Ovary (tissue), 9 donors: ENCODE measurements around the gene TWNK. TPM values are rescaled to one million over a fixed set of nuclear protein-coding genes. Genes with fewer than 3 reads are reported as not detected.

Experiments used
- DNase-seq, 5 donors: peaks; one replicate each; pipeline ENCODE4 v3.0.0-alpha.2; 2019 to 2020
- H3K27ac ChIP-seq, 2 donors: fragments of 200-600 bp; one replicate each; pipeline versions ENCODE4 v1.5.1 to v1.8.0; 2019 to 2022
- H3K27me3 ChIP-seq: fragments of 200-600 bp; one replicate; pipeline ENCODE4 v1.8.0; 2022
- H3K36me3 ChIP-seq: fragments of 200-600 bp; sonication (generic); one replicate; pipeline ENCODE4 v1.5.1; 2019
- H3K4me1 ChIP-seq: one replicate; pipeline ENCODE4 v1.8.1; 2013; ENCODE audit warnings: mild to moderate bottlenecking, moderate library complexity; ENCODE audit not compliant: insufficient read depth
- H3K4me3 ChIP-seq: fragments of 200-600 bp; sonication (generic); one replicate; pipeline ENCODE4 v1.5.1; 2017
- H3K9me3 ChIP-seq, 2 donors: fragments of 200-600 bp in 1 of 2; sonication (generic) in 1 of 2; one replicate each; pipeline versions ENCODE4 v1.5.1 to v1.8.1; 2013 to 2019; ENCODE audit warnings: mild to moderate bottlenecking in 1 of 2, moderate library complexity in 1 of 2
- CTCF ChIP-seq, 3 donors: fragments of 450-650 bp in 2 of 3; fragments of 200-600 bp in 1 of 3; IDR thresholded peaks; one replicate each; pipeline versions ENCODE4 v1.5.1 to v1.8.0; 2016 to 2022; ENCODE audit warnings: antibody characterized with exemption in 3 of 3, mild to moderate bottlenecking in 1 of 3
- EP300 ChIP-seq: sonication (generic); formaldehyde crosslinking; IDR thresholded peaks from one replicate; pipeline ENCODE4 v1.6.1; 2017; ENCODE audit warnings: antibody characterized with exemption
- POLR2A ChIP-seq: fragments of 450-650 bp; IDR thresholded peaks from one replicate; pipeline ENCODE4 v1.6.1; 2017; ENCODE audit warnings: antibody characterized with exemption, mild to moderate bottlenecking, moderate library complexity
- WGBS, 3 donors: extraction: QIAGEN DNeasy Blood & Tissue Kit in 1 of 3; methylation state at CpG; one replicate each; pipeline versions ENCODE4 v1.1.5 to v1.1.7; 2013 to 2017; 5-methylcytosine and 5-hydroxymethylcytosine counted together
- intact Hi-C, 4 donors: fragments of 100-400 bp; cut with DNase I; formaldehyde crosslinking; loops; one replicate each; pipeline versions ENCODE4 v1.11.0 to v1.15.1; 2022 to 2023
- polyA plus RNA-seq, 2 donors: library from polyadenylated mRNA; stranded (reverse); fragments of 200-250 nt in 1 of 2; fragments of 350-450 nt in 1 of 2; fragmentation: Illumina TruSeq in 1 of 2; extraction: RNeasy Lipid Tissue Mini Kit (QIAGEN cat#74804) in 1 of 2; gene quantifications; one replicate each; pipeline ENCODE4 v1.2.3, GENCODE V29; 2013 to 2014
- total RNA-seq, 7 donors: library from RNA; depleted of rRNA in 2 of 7; stranded (reverse); fragments of >200 nt in 2 of 7; fragmentation: NEBNext Ultra II Directional in 3 of 7; extraction: Animal tissue kit (Norgen Biotek cat#: 25700) in 3 of 7; gene quantifications; one replicate each; pipeline versions ENCODE4 v1.1.0 to v1.2.4, GENCODE V29; 2016 to 2023
- donor health status: DM: no; HTN: no; CAD: no; lungs with moderate emphysema.
- donor health status: DM: no; HTN: no; CAD: no.
- donor health status: Bipolar disorder and iron deficiency.
- donor health status: DM: yes; HTN: yes; CAD: no.
- donor health status: DM: no; HTN: no; CAD: no.
- donor health status: DM: yes; HTN: yes; CAD: no.

The TWNK gene
- total and polyA plus RNA-seq, 9 donors: 2.4 to 13.9 (median 10.7) TPM

- no peak for TF ChIP-seq POLR2A
- TF ChIP-seq EP300: no peak
- TF ChIP-seq CTCF (IDR thresholded peaks at IDR 0.05): no peak
- WGBS, 3 donors: 90 to 97% (median 96%) methylated on average over 1 of the region's 1 CpG
- Histone ChIP-seq H3K9me3 (no peaks in the 10 kb centered on the region), H3K27me3 (no peaks in the 10 kb centered on the region), H3K27ac (no peak overlapping the region), H3K4me1 (peaks cover under 1% of the 10 kb centered on the region), H3K36me3 (no peaks in the 10 kb centered on the region), H3K4me3 (no peak overlapping the region)
- no peak for DNase-seq
- intact Hi-C loops: loop anchor here in 1 of 4 donors (10.0 kb wide), 1 partner anchor 79 kb away; no protein-coding TSS in a partner anchor
Observed at GRCh38 chr10:100963826-100964225, 23.5 kb upstream of the TWNK start.

GRCh38 chr10:100965820-100966219 lies 21.5 kb upstream of the TWNK start:
- TF ChIP-seq CTCF (IDR thresholded peaks at IDR 0.05) (no peak), EP300 (no peak), POLR2A (no peak)
- Histone ChIP-seq H3K4me1 (peaks cover 8% of the 10 kb centered on the region), H3K27me3 (no peaks in the 10 kb centered on the region), H3K4me3 (no peak overlapping the region), H3K9me3 (no peaks in the 10 kb centered on the region), H3K36me3 (no peaks in the 10 kb centered on the region), H3K27ac (no peak overlapping the region)
- WGBS, 3 donors: 50 to 68% (median 57%) methylated on average over 5 of the region's 5 CpGs
- no peak for DNase-seq
- intact Hi-C loops: loop anchor here in 1 of 4 donors (10.0 kb wide), 1 partner anchor 81 kb away; no protein-coding TSS in a partner anchor

GRCh38 chr10:100966887-100967286 lies 20.5 kb upstream of the TWNK start:
- no peaks in the 10 kb centered on the region for H3K36me3 ChIP-seq
- 56 to 64% (median 62%) methylated on average over 2 of the region's 2 CpGs for WGBS, 3 donors
- H3K9me3 ChIP-seq: no peaks in the 10 kb centered on the region
- H3K27me3 ChIP-seq: no peaks in the 10 kb centered on the region
- DNase-seq: no peak
- intact Hi-C loops: loop anchor here in 1 of 4 donors (10.0 kb wide), 1 partner anchor 82 kb away; no protein-coding TSS in a partner anchor
- peaks cover 8% of the 10 kb centered on the region for H3K4me1 ChIP-seq
- H3K4me3 ChIP-seq: no peak overlapping the region
- TF ChIP-seq EP300 (no peak), POLR2A (no peak), CTCF (IDR thresholded peaks at IDR 0.05) (no peak)
- H3K27ac ChIP-seq: no peak overlapping the region

- no peak for TF ChIP-seq EP300
- H3K27me3 ChIP-seq: no peaks in the 10 kb centered on the region
- H3K36me3 ChIP-seq: no peaks in the 10 kb centered on the region
- no peak overlapping the region for H3K27ac ChIP-seq
- DNase-seq: no peak
- H3K4me3 ChIP-seq: no peak overlapping the region
- H3K4me1 ChIP-seq: peaks cover 8% of the 10 kb centered on the region
- WGBS, 3 donors: 69 to 81% (median 74%) methylated on average over 2 of the region's 2 CpGs
- intact Hi-C loops: loop anchor here in 1 of 4 donors (10.0 kb wide), 1 partner anchor 83 kb away; no protein-coding TSS in a partner anchor
- no peaks in the 10 kb centered on the region for H3K9me3 ChIP-seq
Observed at GRCh38 chr10:100967332-100967731, 20.0 kb upstream of the TWNK start.

- WGBS, 3 donors: 78 to 92% (median 81%) methylated on average over 2 of the region's 2 CpGs
- Histone ChIP-seq H3K9me3 (no peaks in the 10 kb centered on the region), H3K27me3 (no peaks in the 10 kb centered on the region), H3K4me1 (peaks cover 8% of the 10 kb centered on the region), H3K27ac (no peak overlapping the region), H3K4me3 (no peak overlapping the region), H3K36me3 (no peaks in the 10 kb centered on the region)
- no peak for DNase-seq
- TF ChIP-seq CTCF (IDR thresholded peaks at IDR 0.05) (no peak), EP300 (no peak), POLR2A (no peak)
- intact Hi-C loops: loop anchor here in 1 of 4 donors (10.0 kb wide), 1 partner anchor 83 kb away; no protein-coding TSS in a partner anchor
Observed at GRCh38 chr10:100968062-100968736, 19.1 kb upstream of the TWNK start.
